Kidney (tissue), 14 donors: ENCODE measurements around the gene TECTB. TPM values are rescaled to one million over a fixed set of nuclear protein-coding genes. Genes with fewer than 3 reads are reported as not detected.

Experiments used
- DNase-seq, 5 donors: peaks; one replicate each; pipeline ENCODE4 v3.0.0-alpha.2; 2013 to 2020
- FAIRE-seq: peaks from 2 replicates; lab custom pipeline; 2012; peaks lifted over from hg19 to GRCh38; lab: Jason Lieb, UNC
- H3K27ac ChIP-seq, 2 donors: one replicate each; pipeline ENCODE4 v1.7.0; 2013; ENCODE audit warnings: low read depth in 2 of 2, low read length in 2 of 2, inconsistent platforms in 1 of 2
- H3K27me3 ChIP-seq: one replicate; pipeline ENCODE4 v1.7.1; 2013; ENCODE audit warnings: low read length, inconsistent platforms; ENCODE audit not compliant: control insufficient read depth, insufficient read depth
- H3K36me3 ChIP-seq, 3 donors: one replicate each; pipeline versions ENCODE4 v1.7.0 to v1.7.1; 2013; ENCODE audit warnings: low read length in 3 of 3, control low read depth in 1 of 3, inconsistent platforms in 1 of 3; ENCODE audit not compliant: insufficient read depth in 3 of 3, control insufficient read depth in 2 of 3
- H3K4me1 ChIP-seq, 3 donors: one replicate each; pipeline versions ENCODE4 v1.7.0 to v1.7.1; 2013; ENCODE audit warnings: low read length in 3 of 3, inconsistent platforms in 1 of 3, low read depth in 1 of 3; ENCODE audit not compliant: control insufficient read depth in 2 of 3, insufficient read depth in 2 of 3
- H3K4me3 ChIP-seq, 3 donors: one replicate each; pipeline versions ENCODE4 v1.7.0 to v1.8.1; 2013; ENCODE audit warnings: low read length in 3 of 3, control low read depth in 1 of 3, inconsistent platforms in 1 of 3
- H3K9ac ChIP-seq, 3 donors: one replicate each; pipeline versions ENCODE4 v1.7.0 to v1.7.1; 2013; ENCODE audit warnings: low read length in 3 of 3, control low read depth in 1 of 3, inconsistent platforms in 1 of 3
- H3K9me3 ChIP-seq, 3 donors: one replicate each; pipeline versions ENCODE4 v1.7.0 to v1.7.1; 2013; ENCODE audit warnings: low read length in 3 of 3, control low read depth in 1 of 3, inconsistent platforms in 1 of 3; ENCODE audit not compliant: control insufficient read depth in 2 of 3, insufficient read depth in 1 of 3
- CTCF ChIP-seq: IDR thresholded peaks from 3 replicates; pipeline ENCODE4 v1.5.1; 2012; ENCODE audit warnings: mild to moderate bottlenecking, moderate library complexity, borderline replicate concordance; ENCODE audit not compliant: insufficient read depth; ENCODE audit errors: extremely low read depth
- intact Hi-C: fragments of 100-400 bp; cut with DNase I; formaldehyde crosslinking; loops from one replicate; pipeline ENCODE4 v1.11.1; 2022
- polyA plus RNA-seq: library from polyadenylated mRNA; stranded (reverse); fragments of 350-450 nt; fragmentation: Illumina TruSeq; extraction: RNeasy Lipid Tissue Mini Kit (QIAGEN cat#74804); gene quantifications from one replicate; pipeline ENCODE4 v1.2.3, GENCODE V29; 2014; ENCODE audit warnings: low read depth, low replicate concordance; ENCODE audit not compliant: insufficient read depth
- total RNA-seq: library from RNA; stranded (reverse); fragmentation: NEBNext Ultra II Directional; extraction: Animal tissue kit (Norgen Biotek cat#: 25700); gene quantifications from one replicate; pipeline ENCODE4 v1.2.1, GENCODE V29; 2021
- donor health status: control.
- donor health status: control.
- donor health status: control.
- donor health status: control.
- donor health status: control.
- donor health status: DM: yes; HTN: yes; CAD: no.
- donor health status: Normal renal cell carcinoma (clear cell type).

The TECTB gene
- total and polyA plus RNA-seq, 2 donors from 2014 or later: not detected

GRCh38 chr10:112335868-112336265, 52.7 kb downstream of the TECTB start:
- no peak overlapping the region for H3K27ac ChIP-seq
- FAIRE-seq (no peak), DNase-seq (peak in 3 of 5 donors; percentile 18 to 34 (median 28))
- no peak overlapping the region for H3K4me3 ChIP-seq
- no peaks in the 10 kb centered on the region for H3K27me3 ChIP-seq
- no peaks in the 10 kb centered on the region for H3K9me3 ChIP-seq
- peaks cover 0 to 4% (median 0%) of the 10 kb centered on the region in 3 donors for H3K4me1 ChIP-seq
- no peak overlapping the region for H3K9ac ChIP-seq
- no peak for TF ChIP-seq CTCF
- intact Hi-C loops: no loop called here
- no peaks in the 10 kb centered on the region for H3K36me3 ChIP-seq

- no peaks in the 10 kb centered on the region for H3K4me1 ChIP-seq
- FAIRE-seq (no peak), DNase-seq (no peak)
- no peak overlapping the region for H3K27ac ChIP-seq
- no peaks in the 10 kb centered on the region for H3K9me3 ChIP-seq
- intact Hi-C loops: no loop called here
- H3K4me3 ChIP-seq: no peak overlapping the region
- no peaks in the 10 kb centered on the region for H3K36me3 ChIP-seq
- H3K27me3 ChIP-seq: no peaks in the 10 kb centered on the region
- TF ChIP-seq CTCF: no peak
- H3K9ac ChIP-seq: no peak overlapping the region
These were observed 53.5 kb downstream of the TECTB start for GRCh38 chr10:112336556-112337201.

GRCh38 chr10:112338957-112339356, 55.8 kb downstream of the TECTB start:
- Histone ChIP-seq H3K9ac (no peak overlapping the region), H3K4me1 (no peaks in the 10 kb centered on the region), H3K9me3 (no peaks in the 10 kb centered on the region), H3K27me3 (no peaks in the 10 kb centered on the region), H3K27ac (no peak overlapping the region), H3K4me3 (no peak overlapping the region), H3K36me3 (no peaks in the 10 kb centered on the region)
- no peak for FAIRE-seq
- intact Hi-C loops: no loop called here
- TF ChIP-seq CTCF: no peak
- DNase-seq: no peak

GRCh38 chr10:112340601-112341000, 57.4 kb downstream of the TECTB start:
- Histone ChIP-seq H3K9ac (no peak overlapping the region), H3K27ac (no peak overlapping the region), H3K4me3 (no peak overlapping the region), H3K4me1 (no peaks in the 10 kb centered on the region), H3K9me3 (no peaks in the 10 kb centered on the region), H3K36me3 (no peaks in the 10 kb centered on the region), H3K27me3 (no peaks in the 10 kb centered on the region)
- no peak for TF ChIP-seq CTCF
- intact Hi-C loops: no loop called here
- FAIRE-seq (no peak), DNase-seq (no peak)
